ENCODE results near the gene DUSP16.
A peak's percentile ranks its signal among the peaks of the same experiment; 100 is the strongest.

Gene DUSP16

GRCh38 chr12:12440784-12441428 lies 121.8 kb downstream of the DUSP16 start:
- no peak for DNase-seq (ENCODE audit: low read depth)

DNA sequence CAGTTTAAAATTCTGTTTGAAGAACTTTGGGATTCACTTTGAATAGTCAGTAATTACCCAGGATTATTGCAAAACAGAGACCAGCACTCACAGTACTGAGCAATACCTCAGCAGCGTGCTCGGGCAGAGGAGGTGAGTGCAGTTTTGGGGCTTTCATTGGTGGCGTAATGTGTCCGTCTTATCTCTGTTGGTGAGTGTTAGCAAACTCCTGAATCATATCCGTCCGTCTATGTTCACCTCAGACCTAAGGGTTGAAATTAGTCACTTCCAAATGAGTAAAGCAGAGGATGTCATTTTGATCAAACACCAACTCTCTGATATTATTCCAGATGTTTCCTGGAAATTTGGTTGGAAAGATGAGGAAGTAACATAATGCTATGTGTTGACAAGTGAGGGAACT lies 123.0 kb downstream of the DUSP16 start:
- DNase-seq (ENCODE audit: low read depth) = peak; percentile 45

GRCh38 chr12:12436831-12437345 lies 125.8 kb downstream of the DUSP16 start:
- no peak for DNase-seq (ENCODE audit: low read depth)

- no peak for DNase-seq (ENCODE audit: low read depth)
These were observed 129.4 kb downstream of the DUSP16 start for GRCh38 chr12:12433203-12433731.

DNA sequence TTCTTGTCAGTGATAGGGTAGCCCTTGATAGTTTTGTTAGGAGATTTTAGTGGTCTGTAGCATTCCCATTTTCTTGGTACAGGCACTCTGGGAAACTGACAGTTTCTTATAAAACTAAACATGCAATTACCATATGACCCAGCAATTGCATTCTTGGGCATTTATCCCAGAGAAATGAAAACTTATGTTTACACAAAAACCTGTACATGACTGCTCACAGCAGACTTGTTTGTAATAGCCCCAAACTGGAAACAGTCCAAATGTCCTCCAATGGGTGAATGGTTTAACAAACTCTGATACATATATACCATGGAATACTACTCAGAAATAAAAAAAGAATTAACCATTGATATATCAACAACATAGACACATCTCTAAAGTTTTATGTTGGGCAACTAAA lies 130.3 kb downstream of the DUSP16 start:
- no peak for DNase-seq (ENCODE audit: low read depth)

DNA sequence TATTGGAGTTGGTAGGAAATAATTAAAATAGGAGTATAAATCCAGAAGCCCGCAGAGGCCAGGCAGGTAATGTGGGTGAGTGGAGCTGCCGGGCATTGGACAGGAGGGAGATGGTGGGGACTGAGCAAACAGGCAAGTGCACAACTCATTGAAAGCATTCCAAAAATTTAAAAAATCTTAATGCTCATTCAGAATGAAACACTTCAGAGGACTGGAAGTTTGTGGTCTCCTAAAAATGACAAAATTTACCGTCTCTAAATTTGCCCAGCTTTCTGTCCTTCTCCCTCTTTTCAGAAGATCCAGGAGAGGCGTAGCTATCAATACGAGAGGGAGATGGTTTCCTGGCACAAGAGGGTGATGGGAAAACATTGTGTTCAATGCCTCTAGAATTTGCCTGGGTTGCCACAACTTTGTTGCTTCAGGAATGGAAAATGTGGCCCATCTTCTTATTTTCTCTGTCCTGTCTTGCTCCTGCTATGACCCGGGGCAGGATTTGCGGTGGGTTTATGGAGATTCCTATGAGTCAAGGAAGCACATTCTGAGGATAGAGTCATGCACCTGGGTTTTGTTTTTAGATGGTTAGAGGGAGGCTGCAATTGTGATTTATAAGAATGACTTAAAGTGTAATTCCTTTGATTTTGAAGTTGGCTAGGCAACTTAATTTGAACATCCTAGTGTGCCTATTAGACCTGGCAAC lies 133.6 kb downstream of the DUSP16 start:
- no peak for DNase-seq (ENCODE audit: low read depth)

DNA sequence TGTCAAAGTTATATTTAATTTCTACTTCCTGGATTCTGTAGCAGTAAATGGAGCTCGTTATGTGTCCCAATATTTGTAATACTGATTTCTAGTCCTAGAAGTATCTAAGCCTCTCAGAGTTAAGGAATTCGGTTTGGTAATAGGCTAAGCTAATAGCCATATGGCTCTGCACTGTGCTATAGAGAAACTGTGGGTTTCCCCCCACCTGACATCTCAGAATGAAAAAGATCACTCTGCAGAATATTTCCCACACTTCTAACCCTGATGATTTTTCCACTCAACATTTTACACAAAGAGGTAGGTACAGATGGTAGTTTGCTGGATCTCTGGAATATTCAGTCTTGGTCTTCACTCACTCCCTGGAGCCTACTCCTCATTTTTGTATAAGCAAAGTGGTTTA lies 134.6 kb downstream of the DUSP16 start:
- no peak for DNase-seq (ENCODE audit: low read depth)

GRCh38 chr12:12427568-12427967 lies 135.1 kb downstream of the DUSP16 start:
- no peak for DNase-seq (ENCODE audit: low read depth)

- DNase-seq (ENCODE audit: low read depth) = no peak
These were observed 137.0 kb downstream of the DUSP16 start for GRCh38 chr12:12425616-12426015.

DNA sequence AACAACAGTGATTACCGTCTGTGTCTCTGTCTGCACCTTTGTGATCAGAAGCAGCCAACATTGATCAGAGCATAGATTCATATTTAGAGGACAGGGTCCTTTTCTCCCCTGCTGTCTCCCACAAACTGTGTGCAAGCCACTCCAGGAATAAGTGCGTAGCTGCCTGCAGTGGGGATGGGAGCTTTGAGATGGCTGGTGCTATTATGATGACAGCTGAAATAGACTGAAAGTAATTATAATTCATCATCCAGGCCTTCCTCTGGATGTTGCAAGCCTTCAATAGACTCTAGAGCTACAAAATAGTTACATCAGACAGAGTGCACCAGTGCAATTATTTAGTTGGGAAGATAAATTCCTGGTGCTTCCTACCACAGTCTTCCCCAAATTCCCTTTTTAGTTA lies 137.7 kb downstream of the DUSP16 start:
- no peak for DNase-seq (ENCODE audit: low read depth)

Measured in activated gamma-delta T cell treated with anti-CD3 and anti-CD28 coated beads, Interleukin-2, amount 50 U/mL, for 16 hours (primary cell).